ENCODE data around the gene RAD21L1.
"Not testable (repeated sequence)": the region's sequence is repeated elsewhere in the genome, so short reads cannot be mapped to it uniquely, and the experiment has no call there.

Gene RAD21L1

DNA sequence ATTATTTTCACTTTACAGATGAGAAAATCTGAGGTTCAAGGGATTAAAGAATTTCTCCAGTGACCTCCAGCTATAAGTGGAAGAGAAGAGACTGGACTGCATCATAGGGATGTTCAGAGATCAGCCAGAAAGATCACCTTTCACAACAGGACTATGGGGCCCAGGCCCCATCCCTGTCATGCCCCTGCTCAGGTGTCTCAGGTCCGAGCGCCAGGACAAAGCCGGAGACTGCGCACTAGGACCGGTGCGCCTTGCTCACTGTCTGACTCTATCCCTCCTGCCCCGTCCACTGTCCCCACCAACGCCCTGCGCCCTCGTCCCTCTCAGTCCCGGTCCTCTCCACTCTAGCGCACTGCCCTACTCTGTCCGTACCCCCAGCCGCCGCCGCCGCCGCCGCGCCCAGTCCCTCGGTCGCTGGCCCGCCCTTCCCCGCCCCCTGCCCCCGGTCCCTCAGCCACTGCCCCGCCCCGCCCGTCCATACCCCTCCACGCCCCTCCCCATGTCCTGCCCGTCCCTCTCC is 521 bp upstream of the RAD21L1 start:
- H3K36me3 Mint-ChIP-seq, result no peaks in the 10 kb centered on the region
- no peak overlapping the region for H3K27ac Mint-ChIP-seq
- H3K4me3 Mint-ChIP-seq, result peak overlapping the region; percentile 80 to 81
- peaks cover 21 to 55% of the 10 kb centered on the region in 2 donors for H3K27me3 Mint-ChIP-seq
- peaks cover 4 to 7% of the 10 kb centered on the region in 2 donors for H3K9me3 Mint-ChIP-seq
- ATAC-seq (replicated peaks) (peak; percentile 41 to 49), DNase-seq (no peak)
- H3K4me1 Mint-ChIP-seq, result peaks cover 3 to 11% of the 10 kb centered on the region in 2 donors

DNA sequence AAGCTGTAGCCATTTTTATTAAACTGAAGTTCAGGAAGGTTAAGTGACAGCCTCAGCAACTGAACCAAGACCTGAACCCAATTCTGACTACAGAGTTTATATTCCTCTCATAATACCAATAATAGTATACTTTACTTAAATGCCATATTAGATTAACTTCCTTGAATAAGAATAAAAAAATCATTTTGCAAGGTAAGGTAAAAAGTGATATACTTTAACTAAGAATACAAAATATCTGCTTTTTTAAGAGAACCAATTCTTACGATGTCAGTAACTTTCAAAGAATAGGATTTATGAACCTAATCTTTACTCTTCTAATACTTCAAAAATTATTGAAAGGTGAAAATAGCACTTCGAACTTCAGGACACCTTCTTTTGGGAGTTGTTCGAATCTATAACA is 3.7 kb downstream of the RAD21L1 start:
- no peak overlapping the region for H3K4me3 Mint-ChIP-seq
- no peaks in the 10 kb centered on the region for H3K9me3 Mint-ChIP-seq
- H3K4me1 Mint-ChIP-seq, result peaks cover 3 to 11% of the 10 kb centered on the region in 2 donors
- H3K27me3 Mint-ChIP-seq, result peaks cover 23 to 43% of the 10 kb centered on the region in 2 donors
- no peak overlapping the region for H3K27ac Mint-ChIP-seq
- DNase-seq (no peak), ATAC-seq (replicated peaks) (no peak)
- no peaks in the 10 kb centered on the region for H3K36me3 Mint-ChIP-seq

DNA sequence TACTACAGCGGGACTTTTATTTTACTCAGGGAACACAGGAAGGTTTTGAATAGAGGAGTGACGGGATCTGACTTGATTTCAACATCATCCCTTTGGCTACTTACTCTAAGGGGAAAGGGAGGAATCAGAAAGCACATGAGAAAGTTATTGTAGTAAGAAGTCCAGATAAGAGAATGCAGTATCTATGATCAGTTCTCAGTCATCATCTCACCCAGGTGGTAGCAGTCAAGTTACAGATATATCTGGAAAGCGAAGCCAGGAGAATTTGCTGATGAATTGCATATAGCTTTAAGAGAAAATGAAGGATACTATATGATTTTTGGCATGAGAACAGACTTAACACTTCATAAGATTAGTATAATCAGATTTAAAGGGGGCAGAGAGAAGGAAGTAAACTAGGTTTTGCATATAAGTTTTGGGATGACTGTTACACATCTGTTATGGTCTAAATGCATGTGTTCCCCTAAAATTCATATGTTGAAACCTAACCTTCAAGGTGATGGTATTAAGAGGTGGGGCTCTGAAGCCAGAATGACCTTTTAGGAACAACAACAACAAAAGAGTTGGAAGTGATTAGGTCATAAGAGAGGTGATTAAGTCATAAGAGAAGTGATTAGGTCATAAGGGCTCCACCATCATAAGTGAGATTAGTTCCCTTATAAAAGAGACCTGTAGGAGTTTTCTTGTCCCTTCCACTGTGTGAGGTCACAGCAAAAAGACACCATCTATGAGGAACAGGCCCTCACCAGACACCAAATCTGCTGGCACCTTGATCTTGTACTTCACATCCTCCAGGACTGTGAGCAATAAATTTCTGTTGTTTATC is 6.7 kb downstream of the RAD21L1 start:
- H3K4me3 Mint-ChIP-seq, result no peak overlapping the region
- H3K27me3 Mint-ChIP-seq, result peaks cover 25 to 36% of the 10 kb centered on the region in 2 donors
- no peaks in the 10 kb centered on the region for H3K36me3 Mint-ChIP-seq
- ATAC-seq (replicated peaks) (peak; percentile 72 to 77), DNase-seq (no peak)
- no peak overlapping the region for H3K27ac Mint-ChIP-seq
- H3K9me3 Mint-ChIP-seq, result no peaks in the 10 kb centered on the region
- H3K4me1 Mint-ChIP-seq, result no peaks in the 10 kb centered on the region

DNA sequence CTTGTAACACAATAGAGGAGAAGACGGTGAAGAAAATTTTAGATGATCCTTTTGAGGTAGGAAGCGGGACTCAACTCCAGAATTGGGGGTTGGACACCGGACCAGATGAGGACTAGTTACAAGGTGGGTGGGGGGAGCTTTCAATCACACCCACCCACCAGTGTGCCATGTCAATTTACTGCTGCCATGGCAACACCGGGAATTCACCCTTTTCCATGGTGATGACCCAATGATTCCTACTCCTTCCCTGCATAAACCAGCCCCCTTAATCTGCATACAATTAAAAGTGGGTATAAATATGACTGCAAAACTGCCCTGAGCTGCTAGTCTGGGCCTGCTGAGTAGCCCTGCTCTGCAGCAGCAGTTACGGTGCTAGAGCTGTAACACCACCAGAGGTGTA is 14.7 kb downstream of the RAD21L1 start:
- DNase-seq (no peak), ATAC-seq (replicated peaks) (no peak)
- no peak overlapping the region for H3K27ac Mint-ChIP-seq
- no peak overlapping the region for H3K4me3 Mint-ChIP-seq
- peaks cover 0 to 2% of the 10 kb centered on the region in 2 donors for H3K4me1 Mint-ChIP-seq
- H3K27me3 Mint-ChIP-seq, result peaks cover 32 to 39% of the 10 kb centered on the region in 2 donors
- no peaks in the 10 kb centered on the region for H3K9me3 Mint-ChIP-seq
- H3K36me3 Mint-ChIP-seq, result no peaks in the 10 kb centered on the region

- no peak overlapping the region for H3K27ac Mint-ChIP-seq
- peaks cover 28 to 29% of the 10 kb centered on the region in 2 donors for H3K27me3 Mint-ChIP-seq
- H3K4me1 Mint-ChIP-seq, result peaks cover 0 to 2% of the 10 kb centered on the region in 2 donors
- no peaks in the 10 kb centered on the region for H3K36me3 Mint-ChIP-seq
- no peak for ATAC-seq (replicated peaks)
- H3K4me3 Mint-ChIP-seq, result no peak overlapping the region
- DNase-seq, result no peak
- no peaks in the 10 kb centered on the region for H3K9me3 Mint-ChIP-seq
Measured at GRCh38 chr20:1241456-1241855, 15.6 kb downstream of the RAD21L1 start.

DNA sequence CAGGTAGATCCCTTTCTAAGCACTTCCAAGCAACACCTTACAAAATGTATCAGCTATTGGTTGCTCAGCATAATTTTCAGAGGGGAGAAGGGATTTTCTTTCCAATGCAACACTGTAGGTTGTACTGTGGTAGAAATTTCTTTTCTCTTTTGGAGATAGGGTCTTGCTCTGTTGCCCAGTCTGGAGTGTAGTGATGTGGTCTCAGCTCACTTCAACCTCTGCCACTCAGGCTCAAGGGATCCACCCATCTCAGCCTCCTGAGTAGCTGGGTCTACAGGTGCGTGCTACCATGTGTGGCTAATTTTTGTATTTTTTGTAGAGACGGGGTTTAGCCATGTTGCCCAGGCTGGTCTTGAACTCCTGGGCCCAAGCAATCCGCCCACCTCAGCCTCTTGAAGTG is 16.3 kb downstream of the RAD21L1 start:
- Mint-ChIP-seq H3K36me3 (no peaks in the 10 kb centered on the region), H3K27me3 (peaks cover 28% of the 10 kb centered on the region in 2 donors), H3K4me1 (peaks cover 0 to 2% of the 10 kb centered on the region in 2 donors), H3K4me3 (no peak overlapping the region), H3K27ac (no peak overlapping the region), H3K9me3 (no peaks in the 10 kb centered on the region)
- DNase-seq (no peak), ATAC-seq (replicated peaks) (no peak)

DNA sequence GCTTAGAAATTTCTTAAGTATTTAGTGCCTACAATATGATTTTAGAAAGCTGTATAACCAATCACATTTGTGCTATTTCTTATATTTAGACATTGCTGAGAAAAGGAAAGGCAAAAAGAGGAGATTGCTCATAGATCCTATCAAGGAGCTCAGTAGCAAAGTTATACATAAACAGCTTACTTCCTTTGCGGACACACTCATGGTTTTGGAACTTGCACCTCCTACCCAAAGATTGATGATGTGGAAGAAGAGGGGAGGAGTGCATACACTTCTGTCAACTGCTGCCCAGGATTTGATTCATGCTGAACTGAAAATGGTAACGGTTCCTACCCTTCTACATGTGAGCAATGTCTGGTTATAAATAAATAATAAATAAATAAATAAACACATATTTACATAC is 16.7 kb downstream of the RAD21L1 start:
- no peaks in the 10 kb centered on the region for H3K36me3 Mint-ChIP-seq
- H3K9me3 Mint-ChIP-seq, result no peaks in the 10 kb centered on the region
- peaks cover 25 to 28% of the 10 kb centered on the region in 2 donors for H3K27me3 Mint-ChIP-seq
- DNase-seq (no peak), ATAC-seq (replicated peaks) (no peak)
- H3K27ac Mint-ChIP-seq, result no peak overlapping the region
- H3K4me3 Mint-ChIP-seq, result no peak overlapping the region
- peaks cover 0 to 2% of the 10 kb centered on the region in 2 donors for H3K4me1 Mint-ChIP-seq

- DNase-seq (no peak), ATAC-seq (replicated peaks) (no peak)
- H3K27ac Mint-ChIP-seq, result no peak overlapping the region
- peaks cover 0 to 2% of the 10 kb centered on the region in 2 donors for H3K4me1 Mint-ChIP-seq
- peaks cover 20 to 23% of the 10 kb centered on the region in 2 donors for H3K27me3 Mint-ChIP-seq
- no peaks in the 10 kb centered on the region for H3K9me3 Mint-ChIP-seq
- H3K4me3 Mint-ChIP-seq, result no peak overlapping the region
- no peaks in the 10 kb centered on the region for H3K36me3 Mint-ChIP-seq
Measured at GRCh38 chr20:1245578-1245977, 19.7 kb downstream of the RAD21L1 start.

- Mint-ChIP-seq H3K36me3 (no peaks in the 10 kb centered on the region), H3K27me3 (peaks cover 7 to 14% of the 10 kb centered on the region in 2 donors), H3K4me3 (no peak overlapping the region), H3K27ac (no peak overlapping the region), H3K9me3 (peaks cover 0 to 2% of the 10 kb centered on the region in 2 donors), H3K4me1 (no peaks in the 10 kb centered on the region)
- ATAC-seq (replicated peaks) (peak in 1 of 2 donors; percentile 33), DNase-seq (no peak)
Measured at GRCh38 chr20:1247689-1248088, 21.8 kb downstream of the RAD21L1 start.

GRCh38 chr20:1250282-1250681 is 24.4 kb downstream of the RAD21L1 start:
- not testable (repeated sequence) for H3K36me3 Mint-ChIP-seq; ATAC-seq (replicated peaks); H3K4me3 Mint-ChIP-seq; H3K4me1 Mint-ChIP-seq; H3K27ac Mint-ChIP-seq; H3K9me3 Mint-ChIP-seq; DNase-seq
- peaks cover 5 to 19% of the 10 kb centered on the region in 2 donors for H3K27me3 Mint-ChIP-seq

DNA sequence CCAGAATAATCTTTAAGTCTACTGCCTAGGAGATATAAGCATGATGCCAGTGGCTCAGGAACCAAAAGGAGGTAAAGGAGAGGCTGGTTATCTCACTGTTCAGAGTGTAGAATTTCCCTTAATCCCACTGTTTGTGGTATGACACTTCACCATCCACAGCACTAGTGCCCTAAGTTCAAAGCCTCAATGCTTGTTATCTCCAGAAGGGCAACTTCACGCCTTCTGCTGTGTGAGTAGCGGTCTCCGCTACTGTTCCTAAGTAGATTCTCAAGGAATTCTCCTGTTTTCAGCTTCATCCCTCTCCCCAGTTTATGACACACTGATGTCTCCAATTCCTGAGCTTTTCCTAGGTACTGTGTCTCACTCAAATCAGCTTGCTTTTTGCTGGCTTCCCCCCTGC is 26.6 kb downstream of the RAD21L1 start:
- no peaks in the 10 kb centered on the region for H3K36me3 Mint-ChIP-seq
- no peaks in the 10 kb centered on the region for H3K4me1 Mint-ChIP-seq
- no peak overlapping the region for H3K4me3 Mint-ChIP-seq
- H3K9me3 Mint-ChIP-seq, result peaks cover 0 to 2% of the 10 kb centered on the region in 2 donors
- peaks cover 10 to 24% of the 10 kb centered on the region in 2 donors for H3K27me3 Mint-ChIP-seq
- ATAC-seq (replicated peaks) (no peak), DNase-seq (no peak)
- H3K27ac Mint-ChIP-seq, result no peak overlapping the region

DNA sequence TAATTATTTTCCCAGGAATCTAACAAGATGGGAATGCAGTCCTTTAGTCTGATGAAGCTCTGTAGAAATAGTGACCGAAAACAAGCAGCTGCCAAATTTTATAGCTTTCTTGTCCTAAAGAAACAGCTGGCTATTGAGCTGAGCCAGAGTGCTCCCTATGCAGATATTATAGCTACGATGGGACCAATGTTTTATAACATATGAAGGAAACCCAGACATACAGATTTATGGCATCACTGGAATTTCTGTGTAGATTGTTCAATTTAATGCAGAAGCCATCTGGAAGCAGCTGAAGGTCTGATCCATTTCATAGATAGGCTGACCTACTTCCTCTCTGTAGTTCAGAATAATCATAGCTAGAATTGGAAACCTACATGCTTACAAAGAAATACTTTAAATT is 28.4 kb downstream of the RAD21L1 start:
- H3K4me3 Mint-ChIP-seq, result no peak overlapping the region

GRCh38 chr20:1255675-1256074 is 29.8 kb downstream of the RAD21L1 start:
- H3K9me3 Mint-ChIP-seq, result peaks cover 0 to 2% of the 10 kb centered on the region in 2 donors
- H3K4me1 Mint-ChIP-seq, result no peaks in the 10 kb centered on the region
- no peak overlapping the region for H3K4me3 Mint-ChIP-seq
- ATAC-seq (replicated peaks), result no peak
- H3K36me3 Mint-ChIP-seq, result no peaks in the 10 kb centered on the region
- no peak overlapping the region for H3K27ac Mint-ChIP-seq
- no peak for DNase-seq
- H3K27me3 Mint-ChIP-seq, result peaks cover 10 to 24% of the 10 kb centered on the region in 2 donors

More for the DNA sequence above, 28.4 kb downstream of the RAD21L1 start:
- H3K9me3 Mint-ChIP-seq, result peaks cover 0 to 2% of the 10 kb centered on the region in 2 donors
- no peaks in the 10 kb centered on the region for H3K36me3 Mint-ChIP-seq
- H3K27ac Mint-ChIP-seq, result no peak overlapping the region
- ATAC-seq (replicated peaks), result no peak
- H3K4me1 Mint-ChIP-seq, result no peaks in the 10 kb centered on the region
- no peak for DNase-seq
- peaks cover 10 to 24% of the 10 kb centered on the region in 2 donors for H3K27me3 Mint-ChIP-seq

DNA sequence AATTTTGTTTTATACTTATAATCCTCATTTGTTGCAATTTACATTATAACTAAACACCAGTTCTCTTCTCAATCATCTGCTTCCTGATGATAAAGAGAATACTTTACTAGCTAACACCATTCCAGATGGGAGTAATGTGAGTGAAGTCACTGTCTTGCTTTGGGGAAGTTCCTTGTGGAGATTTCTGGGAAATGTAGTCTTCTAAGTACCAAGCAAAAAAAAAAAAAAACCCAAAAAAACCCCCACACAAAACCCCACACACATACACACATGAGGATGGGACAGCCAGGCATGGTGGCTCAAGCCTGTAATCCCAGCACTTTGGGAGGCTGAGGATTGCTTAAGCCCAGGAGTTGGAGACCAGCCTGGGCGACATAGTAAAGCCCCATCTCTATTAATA is 38.0 kb downstream of the RAD21L1 start:
- Mint-ChIP-seq H3K4me3 (no peak overlapping the region), H3K27me3 (peaks cover 17 to 29% of the 10 kb centered on the region in 2 donors), H3K27ac (no peak overlapping the region), H3K36me3 (peaks cover 0 to 4% of the 10 kb centered on the region in 2 donors), H3K9me3 (peaks cover 0 to 2% of the 10 kb centered on the region in 2 donors), H3K4me1 (peaks cover 9 to 16% of the 10 kb centered on the region in 2 donors)
- no peak for ATAC-seq (replicated peaks)
- no peak for DNase-seq

DNA sequence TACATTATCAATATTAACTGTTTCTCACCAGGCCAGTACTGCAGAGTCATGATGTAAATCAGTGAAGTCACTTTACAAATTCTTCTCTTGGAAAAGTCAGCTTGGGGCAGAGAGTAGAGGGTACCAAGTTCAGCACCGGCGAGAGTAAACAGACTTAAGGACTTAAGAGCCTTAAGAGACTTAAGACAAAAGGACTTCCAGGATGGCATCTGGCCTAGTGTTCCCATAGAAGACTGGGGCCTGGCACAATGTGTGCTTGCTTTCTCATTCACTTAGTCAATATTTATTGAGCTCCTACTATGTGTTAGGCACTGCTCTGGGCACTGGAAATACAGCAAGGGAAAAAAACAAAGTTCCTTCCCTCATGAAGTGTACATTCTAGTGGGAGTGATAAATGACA is 38.9 kb downstream of the RAD21L1 start:
- DNase-seq (no peak), ATAC-seq (replicated peaks) (no peak)
- peaks cover 0 to 2% of the 10 kb centered on the region in 2 donors for H3K9me3 Mint-ChIP-seq
- H3K4me1 Mint-ChIP-seq, result peaks cover 9 to 16% of the 10 kb centered on the region in 2 donors
- peak overlapping the region in 1 of 2 donors; percentile 36 for H3K4me3 Mint-ChIP-seq
- no peak overlapping the region for H3K27ac Mint-ChIP-seq
- H3K27me3 Mint-ChIP-seq, result peaks cover 17 to 29% of the 10 kb centered on the region in 2 donors
- peaks cover 0 to 4% of the 10 kb centered on the region in 2 donors for H3K36me3 Mint-ChIP-seq

All from stimulated activated naive B cell treated with anti-CD40 and anti-IgM and Interleukin-4, amounts not matched to agents 10 μg/mL and 1 μg/mL and 100 μg/mL, for 72 hours (primary cell).